Glutamatergic neuron (in vitro differentiated cells): ENCODE measurements around the gene SIPA1L3. TPM values are rescaled to one million over a fixed set of nuclear protein-coding genes. Genes with fewer than 3 reads are reported as not detected.

ENCODE experiments used
- DNase-seq: peaks from one replicate; pipeline ENCODE4 v3.0.0; 2022
- H3K27ac Mint-ChIP-seq: one replicate; pipeline ENCODE4 v1.8.0; 2020; ENCODE audit warnings: mild to moderate bottlenecking, mixed read lengths, inconsistent platforms; ENCODE audit not compliant: unreplicated experiment
- H3K27me3 Mint-ChIP-seq: one replicate; pipeline ENCODE4 v1.8.0; 2020; ENCODE audit warnings: mild to moderate bottlenecking, moderate library complexity, mixed read lengths, inconsistent platforms; ENCODE audit not compliant: unreplicated experiment
- H3K36me3 Mint-ChIP-seq: one replicate; pipeline ENCODE4 v1.8.0; 2020; ENCODE audit warnings: mild to moderate bottlenecking, mixed read lengths, inconsistent platforms; ENCODE audit not compliant: unreplicated experiment
- H3K4me1 Mint-ChIP-seq: one replicate; pipeline ENCODE4 v1.8.0; 2020; ENCODE audit warnings: mild to moderate bottlenecking, low read depth, mixed read lengths, inconsistent platforms; ENCODE audit not compliant: unreplicated experiment
- H3K4me3 Mint-ChIP-seq: one replicate; pipeline ENCODE4 v1.8.0; 2020; ENCODE audit warnings: mild to moderate bottlenecking, mixed read lengths, inconsistent platforms; ENCODE audit not compliant: unreplicated experiment
- H3K9me3 Mint-ChIP-seq: one replicate; pipeline ENCODE4 v1.8.0; 2020; ENCODE audit warnings: mild to moderate bottlenecking, moderate library complexity, mixed read lengths, inconsistent platforms; ENCODE audit not compliant: unreplicated experiment
- CTCF ChIP-seq: fragments of 200-600 bp; sonication (generic); IDR thresholded peaks from one replicate; pipeline ENCODE4 v1.5.0; 2021; ENCODE audit not compliant: partially characterized antibody, unreplicated experiment
- total RNA-seq: library from RNA; stranded (reverse); fragmentation: NEBNext Ultra II Directional; extraction: Animal tissue kit (Norgen Biotek cat#: 25700); gene quantifications from one replicate; pipeline ENCODE4 v1.2.1, GENCODE V29; 2021; ENCODE audit not compliant: unreplicated experiment

SIPA1L3 gene
- total RNA-seq, 1 donor from 2014 or later: 97.7 TPM

- Mint-ChIP-seq H3K4me1 (peaks cover 13% of the 10 kb centered on the region), H3K27me3 (peaks cover 6% of the 10 kb centered on the region), H3K9me3 (peaks cover 6% of the 10 kb centered on the region), H3K36me3 (no peaks in the 10 kb centered on the region), H3K4me3 (no peak overlapping the region), H3K27ac (no peak overlapping the region)
- no peak for DNase-seq
- TF ChIP-seq CTCF: no peak
Observed at GRCh38 chr19:38239816-38240215, 332.8 kb downstream of the SIPA1L3 start.

- peaks cover 7% of the 10 kb centered on the region for H3K27me3 Mint-ChIP-seq
- peaks cover 18% of the 10 kb centered on the region for H3K4me1 Mint-ChIP-seq
- no peak overlapping the region for H3K4me3 Mint-ChIP-seq
- no peak for DNase-seq
- peaks cover 5% of the 10 kb centered on the region for H3K9me3 Mint-ChIP-seq
- no peaks in the 10 kb centered on the region for H3K36me3 Mint-ChIP-seq
- no peak overlapping the region for H3K27ac Mint-ChIP-seq
- no peak for TF ChIP-seq CTCF
Observed at GRCh38 chr19:38243279-38243673, 336.3 kb downstream of the SIPA1L3 start.

- peaks cover 17% of the 10 kb centered on the region for H3K4me1 Mint-ChIP-seq
- H3K27ac Mint-ChIP-seq: peak overlapping the region; percentile 16
- no peak overlapping the region for H3K4me3 Mint-ChIP-seq
- no peak for TF ChIP-seq CTCF
- no peaks in the 10 kb centered on the region for H3K36me3 Mint-ChIP-seq
- H3K9me3 Mint-ChIP-seq: peaks cover 8% of the 10 kb centered on the region
- DNase-seq: no peak
- H3K27me3 Mint-ChIP-seq: peaks cover 13% of the 10 kb centered on the region
Observed at GRCh38 chr19:38245826-38246498, 339.0 kb downstream of the SIPA1L3 start.

- Mint-ChIP-seq H3K4me1 (peaks cover 25% of the 10 kb centered on the region), H3K36me3 (no peaks in the 10 kb centered on the region), H3K4me3 (no peak overlapping the region), H3K27me3 (peaks cover 20% of the 10 kb centered on the region), H3K27ac (no peak overlapping the region), H3K9me3 (peaks cover 16% of the 10 kb centered on the region)
- DNase-seq: no peak
- TF ChIP-seq CTCF: no peak
Observed at GRCh38 chr19:38247126-38247525, 340.1 kb downstream of the SIPA1L3 start.

GRCh38 chr19:38247734-38248268 is 340.8 kb downstream of the SIPA1L3 start:
- H3K4me1 Mint-ChIP-seq: peaks cover 27% of the 10 kb centered on the region
- no peak for TF ChIP-seq CTCF
- H3K36me3 Mint-ChIP-seq: no peaks in the 10 kb centered on the region
- H3K9me3 Mint-ChIP-seq: peaks cover 23% of the 10 kb centered on the region
- peak overlapping the region; percentile 17 for H3K27ac Mint-ChIP-seq
- DNase-seq: no peak
- peaks cover 27% of the 10 kb centered on the region for H3K27me3 Mint-ChIP-seq
- no peak overlapping the region for H3K4me3 Mint-ChIP-seq
